GM18505 (cell line): ENCODE data around the gene PAX9.

Experiments
- ATAC-seq: cut with Tn5 transposase; IDR thresholded peaks from one replicate; pipeline ENCODE4 v1.9.1; 2021; ENCODE audit not compliant: unreplicated experiment
- POLR2A ChIP-seq: IDR thresholded peaks from 4 replicates; pipeline ENCODE4 v1.6.1; 2011; ENCODE audit warnings: borderline replicate concordance; ENCODE audit not compliant: insufficient read depth, insufficient read length; ENCODE audit errors: extremely low read depth

Gene PAX9

DNA sequence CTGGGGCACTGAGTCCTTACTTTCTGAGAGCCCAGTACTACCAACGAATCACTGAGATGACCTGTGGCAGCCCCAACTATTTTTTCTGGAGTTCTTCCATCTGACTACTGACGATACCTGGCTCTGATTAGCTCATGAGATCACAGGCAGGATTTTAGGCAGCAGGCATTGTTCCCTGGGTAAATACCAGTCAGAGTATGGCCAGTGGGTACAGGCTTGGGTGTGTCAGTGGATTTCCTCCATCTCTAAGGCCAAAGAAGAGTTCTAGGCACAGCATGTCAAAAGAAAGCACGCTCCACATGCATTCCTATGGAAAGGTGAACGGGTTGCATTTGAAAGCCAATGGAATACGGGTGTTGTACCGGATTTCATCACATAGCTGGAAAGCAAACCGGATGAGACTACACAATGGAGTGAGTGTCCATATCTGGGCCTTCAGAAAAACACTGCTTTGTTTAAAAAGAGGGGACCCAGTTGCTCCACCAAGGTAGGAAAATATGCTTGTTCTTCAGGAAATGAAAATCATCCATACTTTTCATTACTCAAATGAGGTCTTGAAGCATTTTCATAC lies 55.0 kb downstream of the PAX9 start:
- ATAC-seq, result no peak

DNA sequence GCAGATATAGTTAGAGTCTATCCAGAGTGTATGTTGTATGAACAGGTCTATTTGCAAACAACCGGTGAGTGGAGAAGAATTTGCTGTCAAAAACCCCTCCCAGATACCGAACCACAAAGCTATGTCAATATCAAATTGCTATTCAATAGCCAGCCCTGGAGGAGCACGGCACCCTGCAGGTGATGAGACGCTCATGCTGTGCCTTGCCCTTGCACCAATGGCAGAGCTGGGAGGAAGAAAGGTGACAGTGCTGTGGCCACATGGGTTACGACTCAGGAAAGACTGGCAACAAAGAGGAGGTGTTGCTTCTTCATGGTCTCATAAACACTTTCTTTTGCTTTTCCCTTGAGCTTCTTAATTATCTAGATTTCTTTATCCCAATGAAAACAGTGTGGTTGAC lies 55.7 kb downstream of the PAX9 start:
- no peak for ATAC-seq
- TF ChIP-seq POLR2A, result no peak

More for the DNA sequence above, 55.0 kb downstream of the PAX9 start:
- no peak for TF ChIP-seq POLR2A

GRCh38 chr14:36718216-36718615 lies 56.6 kb downstream of the PAX9 start:
- no peak for ATAC-seq
- no peak for TF ChIP-seq POLR2A

DNA sequence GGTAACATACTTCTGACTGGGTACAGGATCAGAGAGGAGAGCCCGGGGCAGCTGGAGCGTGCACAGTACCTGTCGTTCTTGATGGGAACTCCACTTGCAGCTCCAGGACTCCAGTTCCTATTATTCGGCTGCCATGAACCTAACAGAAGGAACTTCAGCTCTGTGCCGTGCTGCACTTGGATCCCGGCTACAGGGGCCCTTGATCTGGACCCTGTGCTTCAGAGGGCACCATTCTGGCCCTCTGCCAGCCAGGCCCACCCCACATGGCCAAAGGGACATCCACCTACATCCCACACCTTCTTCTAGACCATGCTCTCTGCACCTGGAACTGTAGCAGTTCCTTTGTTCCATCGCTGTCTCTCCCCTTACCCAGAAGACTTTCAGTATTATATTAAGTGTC lies 58.2 kb downstream of the PAX9 start:
- no peak for TF ChIP-seq POLR2A
- ATAC-seq, result no peak

DNA sequence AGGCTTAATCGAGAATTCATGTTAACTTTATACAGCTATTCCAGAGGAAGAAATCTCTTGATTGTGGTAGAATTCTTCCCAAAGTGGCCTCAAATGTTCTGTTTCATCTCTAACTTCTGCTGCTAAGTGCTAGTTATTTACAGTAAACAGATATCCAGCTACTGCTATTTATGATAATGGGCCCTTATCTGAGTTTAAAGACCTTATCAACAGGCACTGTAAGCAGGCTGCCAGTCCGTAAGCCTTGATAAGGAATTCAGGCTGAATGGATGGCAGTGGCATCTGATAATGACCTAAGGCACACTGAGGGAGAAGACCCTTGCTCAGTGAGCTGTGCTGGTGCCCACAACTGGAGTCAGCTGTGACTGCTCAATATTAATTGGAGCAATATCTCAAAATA lies 59.0 kb downstream of the PAX9 start:
- ATAC-seq, result no peak
- TF ChIP-seq POLR2A, result no peak

DNA sequence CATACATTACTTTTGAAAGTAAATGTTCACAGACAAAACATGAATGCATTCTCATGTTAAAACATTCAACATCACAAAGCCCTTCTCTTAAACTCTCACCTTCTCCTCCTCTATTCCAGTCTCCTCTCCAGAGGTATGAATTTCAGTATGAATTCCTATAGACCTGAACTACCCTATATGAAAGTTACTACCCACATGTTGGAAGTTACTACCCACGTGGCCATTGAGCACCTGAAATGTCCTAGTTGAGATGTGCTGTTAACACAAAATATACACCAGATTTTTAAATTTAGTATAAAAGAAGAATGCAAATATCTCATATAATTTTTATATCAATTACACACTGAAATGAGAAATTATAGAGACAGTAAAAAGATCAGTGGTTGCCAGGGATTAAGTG lies 60.2 kb downstream of the PAX9 start:
- TF ChIP-seq POLR2A, result no peak
- ATAC-seq, result no peak

DNA sequence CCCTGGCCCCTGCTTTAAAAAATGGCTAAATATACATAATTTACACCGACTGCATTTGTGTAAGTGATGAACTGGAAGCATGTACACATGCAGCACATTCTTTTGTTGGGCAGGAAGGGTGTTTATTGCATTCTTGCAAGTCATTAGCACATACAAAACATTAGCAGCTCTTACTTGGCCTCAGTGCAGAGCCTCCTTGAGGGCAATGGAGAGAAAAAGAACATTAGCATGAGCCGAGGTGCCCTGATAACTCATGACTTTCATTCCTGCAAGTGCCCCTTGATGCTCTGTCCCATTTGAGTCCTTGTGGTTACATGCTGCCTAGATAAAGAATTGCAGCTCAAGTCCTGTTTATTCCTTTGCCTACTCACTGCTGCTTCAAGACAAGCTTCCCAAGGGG lies 61.9 kb downstream of the PAX9 start:
- TF ChIP-seq POLR2A, result no peak

DNA sequence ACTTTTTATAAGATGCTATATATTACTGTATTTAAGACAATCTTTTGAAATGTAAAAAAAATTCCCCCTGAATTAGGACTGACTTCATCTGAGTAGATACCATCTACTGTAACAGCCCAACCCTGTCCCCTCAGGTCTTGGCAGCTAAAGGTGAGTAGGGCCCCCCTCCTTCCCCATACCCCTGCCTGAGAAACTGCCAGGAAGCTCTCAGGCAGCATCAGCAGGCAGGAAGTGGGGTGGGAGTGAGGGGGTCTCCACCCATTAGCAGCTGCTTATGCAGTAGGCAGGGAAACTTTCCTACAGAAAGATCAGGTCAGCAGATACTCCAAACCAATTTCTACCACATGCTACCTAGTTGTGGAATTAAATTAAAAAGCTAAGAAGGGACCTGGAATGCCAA lies 62.5 kb downstream of the PAX9 start:
- no peak for TF ChIP-seq POLR2A
- no peak for ATAC-seq

More for the DNA sequence above, 61.9 kb downstream of the PAX9 start:
- ATAC-seq, result no peak

- no peak for TF ChIP-seq POLR2A
- no peak for ATAC-seq
These were observed 64.5 kb downstream of the PAX9 start for GRCh38 chr14:36726128-36726527.
